Upper lobe of left lung (tissue), 6 donors: ENCODE data around the gene ANKRD28. TPM values are rescaled to one million over a fixed set of nuclear protein-coding genes. Genes with fewer than 3 reads are reported as not detected.
A peak's percentile ranks its signal among the peaks of the same experiment; 100 is the strongest.

Source experiments
- ATAC-seq, 2 donors: fragments of 200-7000 bp; cut with Tn5 transposase; one replicate each; pipeline ENCODE4 v1.9.1; 2022; ENCODE audit warnings: mild to moderate bottlenecking in 2 of 2, moderate library complexity in 2 of 2; ENCODE audit not compliant: low FRiP score in 2 of 2
- DNase-seq, 2 donors: peaks; one replicate each; pipeline ENCODE4 v3.0.0-alpha.2; 2019 to 2020
- H3K27ac ChIP-seq, 4 donors: fragments of 200-600 bp; sonication (generic); one replicate each; pipeline ENCODE4 v1.5.1; 2016 to 2019
- H3K27me3 ChIP-seq, 4 donors: fragments of 200-600 bp; sonication (generic); one replicate each; pipeline ENCODE4 v1.5.1; 2017 to 2019
- H3K36me3 ChIP-seq, 4 donors: fragments of 200-600 bp; sonication (generic); one replicate each; pipeline ENCODE4 v1.5.1; 2016 to 2019
- H3K4me1 ChIP-seq, 4 donors: fragments of 200-600 bp; sonication (generic); one replicate each; pipeline ENCODE4 v1.5.1; 2018 to 2019
- H3K4me3 ChIP-seq, 4 donors: fragments of 200-600 bp; sonication (generic); one replicate each; pipeline ENCODE4 v1.5.1; 2017 to 2019; ENCODE audit warnings: mild to moderate bottlenecking in 2 of 4, moderate library complexity in 1 of 4
- H3K9me3 ChIP-seq, 4 donors: fragments of 200-600 bp; sonication (generic); one replicate each; pipeline ENCODE4 v1.5.1; 2018 to 2019
- EP300 ChIP-seq, 4 donors: sonication (generic); formaldehyde crosslinking; IDR thresholded peaks; one replicate each; pipeline ENCODE4 v1.5.1; 2017; ENCODE audit warnings: antibody characterized with exemption in 4 of 4, control low read depth in 2 of 4
- POLR2A ChIP-seq, 4 donors: fragments of 450-650 bp; IDR thresholded peaks; one replicate each; pipeline ENCODE4 v1.5.1; 2016 to 2017; ENCODE audit warnings: antibody characterized with exemption in 4 of 4, mild to moderate bottlenecking in 2 of 4
- POLR2AphosphoS5 ChIP-seq, 2 donors: sonication (generic); formaldehyde crosslinking; IDR thresholded peaks; one replicate each; pipeline ENCODE4 v1.5.1; 2017; ENCODE audit warnings: antibody characterized with exemption in 2 of 2
- WGBS, 2 donors: methylation state at CpG; one replicate each; pipeline ENCODE4 v1.1.5; 2017 to 2018; 5-methylcytosine and 5-hydroxymethylcytosine counted together
- total RNA-seq, 6 donors: library from RNA; depleted of rRNA in 4 of 6; stranded (reverse); fragments of >200 nt in 4 of 6; gene quantifications; one replicate each; pipeline versions ENCODE4 v1.1.0 to v1.2.1, GENCODE V29; 2016 to 2021
- TF ChIP-seq, protein P1 (sequence below), 6 experiments: fragments of 450-650 bp in 4 of 6; fragments of 200-600 bp in 2 of 6; sonication (generic) in 2 of 6; IDR thresholded peaks; one replicate each; pipeline ENCODE4 v1.5.1; 2016 to 2019; ENCODE audit warnings: antibody characterized with exemption in 6 of 6
- donor health status: DM: no; HTN: no; CAD: no; lungs with moderate emphysema.
- donor health status: DM: no; HTN: yes; CAD: no; lungs with severe emphysema.

The ANKRD28 gene
- total RNA-seq, 6 donors from 2014 or later, result 31.6 to 107 (median 55.5) TPM

DNA sequence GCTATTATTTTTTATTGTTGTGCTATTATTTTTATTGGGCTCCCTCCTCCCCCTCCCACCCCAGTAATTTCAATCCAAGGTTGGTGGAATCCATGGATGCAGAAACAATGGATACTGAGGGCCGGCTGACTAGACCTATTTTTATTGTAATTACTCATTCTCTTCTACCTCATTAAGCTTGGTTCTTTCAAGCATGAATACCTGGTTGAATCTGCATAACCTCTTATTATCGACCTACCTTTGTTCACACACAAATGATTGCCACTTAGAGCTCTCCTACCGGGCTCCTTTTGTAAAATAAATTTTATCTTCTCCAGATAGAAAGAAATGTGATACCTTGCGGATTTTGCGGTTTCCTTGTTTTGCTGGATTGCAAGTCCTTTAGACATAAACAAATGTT lies 164.6 kb downstream of the ANKRD28 start:
- no peak overlapping the region for H3K4me3 ChIP-seq
- no peaks in the 10 kb centered on the region for H3K27me3 ChIP-seq
- TF ChIP-seq EP300 (IDR thresholded peaks at IDR 0.05) (no peak), POLR2AphosphoS5 (IDR thresholded peaks at IDR 0.05) (no peak), POLR2A (IDR thresholded peaks at IDR 0.05) (no peak)
- TF ChIP-seq, protein P1, sequence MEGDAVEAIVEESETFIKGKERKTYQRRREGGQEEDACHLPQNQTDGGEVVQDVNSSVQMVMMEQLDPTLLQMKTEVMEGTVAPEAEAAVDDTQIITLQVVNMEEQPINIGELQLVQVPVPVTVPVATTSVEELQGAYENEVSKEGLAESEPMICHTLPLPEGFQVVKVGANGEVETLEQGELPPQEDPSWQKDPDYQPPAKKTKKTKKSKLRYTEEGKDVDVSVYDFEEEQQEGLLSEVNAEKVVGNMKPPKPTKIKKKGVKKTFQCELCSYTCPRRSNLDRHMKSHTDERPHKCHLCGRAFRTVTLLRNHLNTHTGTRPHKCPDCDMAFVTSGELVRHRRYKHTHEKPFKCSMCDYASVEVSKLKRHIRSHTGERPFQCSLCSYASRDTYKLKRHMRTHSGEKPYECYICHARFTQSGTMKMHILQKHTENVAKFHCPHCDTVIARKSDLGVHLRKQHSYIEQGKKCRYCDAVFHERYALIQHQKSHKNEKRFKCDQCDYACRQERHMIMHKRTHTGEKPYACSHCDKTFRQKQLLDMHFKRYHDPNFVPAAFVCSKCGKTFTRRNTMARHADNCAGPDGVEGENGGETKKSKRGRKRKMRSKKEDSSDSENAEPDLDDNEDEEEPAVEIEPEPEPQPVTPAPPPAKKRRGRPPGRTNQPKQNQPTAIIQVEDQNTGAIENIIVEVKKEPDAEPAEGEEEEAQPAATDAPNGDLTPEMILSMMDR (IDR thresholded peaks at IDR 0.05), result no peak
- 90 to 96% methylated on average over 5 of the region's 5 CpGs for WGBS, 2 donors
- H3K9me3 ChIP-seq, result no peaks in the 10 kb centered on the region
- no peak overlapping the region for H3K27ac ChIP-seq
- H3K36me3 ChIP-seq, result no peaks in the 10 kb centered on the region
- peaks cover 21 to 40% (median 35%) of the 10 kb centered on the region in 4 donors for H3K4me1 ChIP-seq
- DNase-seq (no peak), ATAC-seq (no peak)

DNA sequence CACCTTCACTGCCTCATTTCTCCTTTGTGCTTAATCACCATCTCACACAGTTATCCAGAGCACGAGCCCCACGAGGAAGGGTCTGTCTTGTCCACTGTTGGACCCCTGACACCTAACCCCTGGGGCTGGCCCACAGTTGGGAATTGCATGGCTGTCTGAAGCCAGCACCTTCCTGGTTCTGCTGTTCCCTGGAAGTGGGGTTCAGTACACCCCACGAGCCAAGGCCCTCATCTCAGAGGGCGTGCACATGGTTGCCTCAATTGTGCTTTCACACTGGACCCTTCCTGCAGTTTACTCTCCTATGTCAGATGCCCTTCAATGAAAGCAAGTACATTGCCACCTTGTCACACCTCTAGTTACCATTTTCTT lies 165.6 kb downstream of the ANKRD28 start:
- TF ChIP-seq POLR2A (IDR thresholded peaks at IDR 0.05), result no peak
- no peak for TF ChIP-seq POLR2AphosphoS5 (IDR thresholded peaks at IDR 0.05)
- TF ChIP-seq, protein P1 (IDR thresholded peaks at IDR 0.05), result no peak
- no peak for TF ChIP-seq EP300 (IDR thresholded peaks at IDR 0.05)
- Histone ChIP-seq H3K4me3 (no peak overlapping the region), H3K27me3 (no peaks in the 10 kb centered on the region), H3K9me3 (no peaks in the 10 kb centered on the region), H3K4me1 (peaks cover 21 to 40% (median 34%) of the 10 kb centered on the region in 4 donors), H3K36me3 (no peaks in the 10 kb centered on the region), H3K27ac (peak overlapping the region in 1 of 4 donors; percentile 60)
- ATAC-seq (no peak), DNase-seq (no peak)
- 94 to 95% methylated on average over 4 of the region's 4 CpGs for WGBS, 2 donors

DNA sequence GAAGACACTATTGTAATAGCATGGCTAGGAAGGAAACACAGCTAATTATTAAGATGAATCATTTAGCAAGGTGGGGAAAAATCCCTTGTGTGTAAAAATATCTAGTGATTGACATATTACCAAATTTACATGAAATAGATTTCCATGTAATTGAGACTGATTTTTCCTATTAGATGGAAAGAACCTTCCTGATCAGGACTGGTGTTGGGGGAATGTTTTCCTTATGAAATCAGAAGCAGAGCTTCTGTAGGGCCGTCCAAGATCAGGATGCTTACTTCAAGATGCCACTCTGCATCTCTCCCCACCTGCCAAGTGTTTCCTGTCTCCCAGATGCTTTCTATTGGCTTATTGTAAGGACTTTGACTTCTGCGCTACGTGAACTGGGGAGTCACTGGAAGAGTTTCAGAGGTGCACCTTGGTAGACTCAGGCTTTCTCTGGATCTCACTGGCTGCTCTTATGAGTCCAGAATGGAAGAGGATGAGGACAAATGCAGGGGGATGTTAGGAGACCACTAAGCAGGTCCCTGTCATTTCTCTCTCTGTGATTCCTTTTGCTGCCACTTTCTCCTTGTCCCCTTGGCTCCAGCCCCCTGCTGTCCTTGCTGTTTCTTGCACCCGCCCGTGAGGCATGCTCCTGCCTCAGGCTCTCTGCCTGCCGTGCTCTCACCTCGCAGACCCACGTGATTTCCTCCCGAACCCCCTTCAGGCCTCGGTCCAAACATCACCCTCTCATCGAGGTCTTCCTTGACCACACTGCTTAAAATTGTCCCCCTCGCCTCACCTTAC lies 166.2 kb downstream of the ANKRD28 start:
- peak in 1 of 2 donors; percentile 31 for DNase-seq
- Histone ChIP-seq H3K27me3 (no peaks in the 10 kb centered on the region), H3K4me3 (no peak overlapping the region), H3K36me3 (no peaks in the 10 kb centered on the region), H3K4me1 (peaks cover 21 to 40% (median 30%) of the 10 kb centered on the region in 4 donors), H3K9me3 (no peaks in the 10 kb centered on the region), H3K27ac (peak overlapping the region in 3 of 4 donors; percentile 32 to 60 (median 51))
- no peak for ATAC-seq
- WGBS, 2 donors, result 84 to 86% methylated on average over 12 of the region's 12 CpGs
- TF ChIP-seq, protein P1 (IDR thresholded peaks at IDR 0.05), result no peak
- TF ChIP-seq POLR2AphosphoS5 (IDR thresholded peaks at IDR 0.05), result no peak
- TF ChIP-seq EP300 (IDR thresholded peaks at IDR 0.05), result no peak
- TF ChIP-seq POLR2A (IDR thresholded peaks at IDR 0.05), result no peak

DNA sequence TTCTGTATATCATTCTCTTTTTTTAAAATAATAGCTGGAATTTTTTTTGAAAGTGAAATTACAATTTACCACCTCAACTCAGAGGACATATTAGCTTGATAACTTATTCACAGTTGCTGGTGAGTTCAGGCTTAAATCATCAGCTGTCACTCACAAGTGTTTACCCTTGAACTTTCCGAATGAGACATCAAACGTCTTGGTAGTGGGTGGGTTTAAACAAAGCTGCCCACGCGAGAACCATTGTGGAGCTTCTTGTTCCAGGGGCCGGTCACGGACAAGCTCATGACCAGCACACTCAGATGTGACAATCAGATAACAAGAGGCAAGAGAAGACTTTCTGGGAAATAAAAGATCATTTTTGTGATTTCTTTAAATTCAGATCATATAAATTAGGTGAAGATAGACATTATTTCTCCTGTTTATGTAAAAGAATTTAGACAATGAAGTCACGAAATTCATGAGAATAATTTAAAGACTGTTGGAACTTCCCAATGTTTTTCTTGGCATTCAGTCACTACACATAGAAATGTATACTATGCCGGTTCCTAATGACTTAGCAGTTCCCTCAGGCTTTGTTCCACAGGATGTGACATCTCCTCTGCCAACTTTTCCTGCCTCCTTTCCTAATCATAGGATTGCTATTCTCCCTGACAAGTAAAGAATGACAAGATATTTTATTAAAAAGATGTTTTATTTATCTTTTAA lies 167.0 kb downstream of the ANKRD28 start:
- Histone ChIP-seq H3K36me3 (no peaks in the 10 kb centered on the region), H3K9me3 (no peaks in the 10 kb centered on the region), H3K27ac (peak overlapping the region; percentile 3 to 60 (median 42)), H3K27me3 (no peaks in the 10 kb centered on the region), H3K4me1 (peaks cover 14 to 39% (median 25%) of the 10 kb centered on the region in 4 donors), H3K4me3 (peak overlapping the region in 3 of 4 donors; percentile 18 to 38 (median 37))
- ATAC-seq (peak in 1 of 2 donors; percentile 18), DNase-seq (no peak)
- TF ChIP-seq, protein P1 (IDR thresholded peaks at IDR 0.05), result no peak
- no peak for TF ChIP-seq POLR2AphosphoS5 (IDR thresholded peaks at IDR 0.05)
- TF ChIP-seq EP300 (IDR thresholded peaks at IDR 0.05), result no peak
- TF ChIP-seq POLR2A (IDR thresholded peaks at IDR 0.05), result no peak
- WGBS, 2 donors, result 22 to 26% methylated on average over 8 of the region's 8 CpGs
